Caco-2 (cell line): ENCODE data around the gene NTN1. TPM values are rescaled to one million over a fixed set of nuclear protein-coding genes. Genes with fewer than 3 reads are reported as not detected.

Experiments
- BruUV-seq: library from RNA; stranded (reverse); fragments of 400-500 nt; replicated peaks from 2 replicates; lab custom pipeline; 2021; lab: Mats Ljungman, UMichigan
- CTCF ChIA-PET: fragments of 300-600 bp; sonication (Branson Sonifier 250); formaldehyde crosslinking; loops from one replicate; lab custom pipeline; 2022; ENCODE audit warnings: antibody characterized with exemption; lab: Charles Lee
- POLR2A ChIA-PET: fragments of 300-600 bp; sonication (Branson Sonifier 250); formaldehyde crosslinking; loops from one replicate; lab custom pipeline; 2022; ENCODE audit warnings: antibody characterized with exemption; lab: Charles Lee
- DNase-seq, 2 experiments: peaks; one replicate each; pipeline versions ENCODE4 v3.0.0 to v3.0.0-alpha.2; 2020 to 2022
- H3K27me3 ChIP-seq: replicated peaks from 2 replicates; pipeline ENCODE4 v1.6.0; 2011; ENCODE audit warnings: low read length; ENCODE audit not compliant: control insufficient read depth, insufficient read depth
- H3K36me3 ChIP-seq: 2 replicates; pipeline ENCODE4 v1.5.1; 2011; ENCODE audit warnings: low read length; ENCODE audit not compliant: control insufficient read depth, insufficient read depth
- H3K4me1 ChIP-seq: fragments of 250-450 bp; sonication (Bioruptor Pico); 2 replicates; pipeline ENCODE4 v1.5.1; 2020; ENCODE audit warnings: mild to moderate bottlenecking
- H3K4me3 ChIP-seq: 2 replicates; pipeline ENCODE4 v1.5.1; 2011; ENCODE audit warnings: low read depth, mild to moderate bottlenecking, control low read depth, low read length
- H3K9me3 ChIP-seq: fragments of 250-450 bp; sonication (Bioruptor Pico); 2 replicates; pipeline ENCODE4 v1.5.1; 2020; ENCODE audit warnings: mild to moderate bottlenecking, moderate library complexity
- H3K27ac Mint-ChIP-seq: one replicate; pipeline ENCODE4 v1.8.0; 2022; ENCODE audit warnings: mixed read lengths; ENCODE audit not compliant: unreplicated experiment
- H3K27me3 Mint-ChIP-seq: one replicate; pipeline ENCODE4 v1.8.0; 2022; ENCODE audit warnings: mixed read lengths; ENCODE audit not compliant: insufficient read depth, unreplicated experiment
- H3K36me3 Mint-ChIP-seq: one replicate; pipeline ENCODE4 v1.8.0; 2022; ENCODE audit warnings: mild to moderate bottlenecking, mixed read lengths; ENCODE audit not compliant: insufficient read depth, unreplicated experiment
- H3K4me1 Mint-ChIP-seq: one replicate; pipeline ENCODE4 v1.8.0; 2022; ENCODE audit warnings: low read depth, mixed read lengths; ENCODE audit not compliant: unreplicated experiment
- H3K4me3 Mint-ChIP-seq: one replicate; pipeline ENCODE4 v1.8.0; 2022; ENCODE audit warnings: mild to moderate bottlenecking, moderate library complexity, mixed read lengths; ENCODE audit not compliant: unreplicated experiment
- H3K9me3 Mint-ChIP-seq: one replicate; pipeline ENCODE4 v1.8.0; 2022; ENCODE audit warnings: mixed read lengths; ENCODE audit not compliant: unreplicated experiment
- intact Hi-C: fragments of 100-400 bp; cut with micrococcal nuclease; formaldehyde crosslinking; loops from one replicate; pipeline ENCODE4 v1.10.0; 2022; ENCODE audit not compliant: unreplicated experiment
- total RNA-seq: library from RNA; stranded (reverse); gene quantifications from 2 replicates; pipeline ENCODE4 v1.2.3, GENCODE V29; 2022
- TF ChIP-seq, protein P1 (sequence below), 2 experiments: fragments of 200-600 bp in 1 of 2; IDR thresholded peaks; 1 replicate in 1 of 2; 2 replicates in 1 of 2; pipeline versions ENCODE4 v1.5.1 to v1.8.0; 2011 to 2022; ENCODE audit warnings: antibody characterized with exemption in 1 of 2, control low read depth in 1 of 2, inconsistent platforms in 1 of 2, low read depth in 1 of 2, low read length in 1 of 2, mild to moderate bottlenecking in 1 of 2, moderate library complexity in 1 of 2; ENCODE audit not compliant: insufficient read depth in 1 of 2, severe bottlenecking in 1 of 2, unreplicated experiment in 1 of 2

The NTN1 gene
- total RNA-seq, 1 experiment from 2014 or later = 0.88 TPM

GRCh38 chr17:9004961-9005285 is 16.4 kb upstream of the NTN1 start:
- Mint-ChIP-seq H3K4me3 (no peak overlapping the region), H3K36me3 (no peaks in the 10 kb centered on the region), H3K27me3 (peaks cover 3% of the 10 kb centered on the region), H3K9me3 (peaks cover 11% of the 10 kb centered on the region), H3K27ac (no peak overlapping the region), H3K4me1 (no peaks in the 10 kb centered on the region)
- BruUV-seq = no TSS peak
- CTCF ChIA-PET = no interaction called here
- Histone ChIP-seq H3K4me1 (no peaks in the 10 kb centered on the region), H3K9me3 (no peaks in the 10 kb centered on the region), H3K36me3 (no peaks in the 10 kb centered on the region), H3K27me3 (no peaks in the 10 kb centered on the region), H3K4me3 (no peak overlapping the region)
- intact Hi-C loops = no loop called here
- POLR2A ChIA-PET = no interaction called here
- no peak for DNase-seq
- TF ChIP-seq, protein P1, sequence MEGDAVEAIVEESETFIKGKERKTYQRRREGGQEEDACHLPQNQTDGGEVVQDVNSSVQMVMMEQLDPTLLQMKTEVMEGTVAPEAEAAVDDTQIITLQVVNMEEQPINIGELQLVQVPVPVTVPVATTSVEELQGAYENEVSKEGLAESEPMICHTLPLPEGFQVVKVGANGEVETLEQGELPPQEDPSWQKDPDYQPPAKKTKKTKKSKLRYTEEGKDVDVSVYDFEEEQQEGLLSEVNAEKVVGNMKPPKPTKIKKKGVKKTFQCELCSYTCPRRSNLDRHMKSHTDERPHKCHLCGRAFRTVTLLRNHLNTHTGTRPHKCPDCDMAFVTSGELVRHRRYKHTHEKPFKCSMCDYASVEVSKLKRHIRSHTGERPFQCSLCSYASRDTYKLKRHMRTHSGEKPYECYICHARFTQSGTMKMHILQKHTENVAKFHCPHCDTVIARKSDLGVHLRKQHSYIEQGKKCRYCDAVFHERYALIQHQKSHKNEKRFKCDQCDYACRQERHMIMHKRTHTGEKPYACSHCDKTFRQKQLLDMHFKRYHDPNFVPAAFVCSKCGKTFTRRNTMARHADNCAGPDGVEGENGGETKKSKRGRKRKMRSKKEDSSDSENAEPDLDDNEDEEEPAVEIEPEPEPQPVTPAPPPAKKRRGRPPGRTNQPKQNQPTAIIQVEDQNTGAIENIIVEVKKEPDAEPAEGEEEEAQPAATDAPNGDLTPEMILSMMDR (IDR thresholded peaks at IDR 0.05; ENCODE audit: insufficient read depth in 1 of 2, low read depth in 1 of 2, low read length in 1 of 2, severe bottlenecking in 1 of 2, unreplicated experiment in 1 of 2) = no peak

GRCh38 chr17:9006175-9006767 is 15.0 kb upstream of the NTN1 start:
- Histone ChIP-seq H3K9me3 (no peaks in the 10 kb centered on the region), H3K36me3 (no peaks in the 10 kb centered on the region), H3K4me1 (no peaks in the 10 kb centered on the region), H3K27me3 (no peaks in the 10 kb centered on the region), H3K4me3 (no peak overlapping the region)
- no peaks in the 10 kb centered on the region for H3K4me1 Mint-ChIP-seq
- CTCF ChIA-PET = no interaction called here
- POLR2A ChIA-PET = no interaction called here
- no peak for DNase-seq
- no peaks in the 10 kb centered on the region for H3K36me3 Mint-ChIP-seq
- TF ChIP-seq, protein P1 (IDR thresholded peaks at IDR 0.05; ENCODE audit: insufficient read depth in 1 of 2, low read depth in 1 of 2, low read length in 1 of 2, severe bottlenecking in 1 of 2, unreplicated experiment in 1 of 2) = no peak
- BruUV-seq = no TSS peak
- intact Hi-C loops = no loop called here
- H3K4me3 Mint-ChIP-seq = no peak overlapping the region
- H3K27ac Mint-ChIP-seq = no peak overlapping the region
- peaks cover 3% of the 10 kb centered on the region for H3K27me3 Mint-ChIP-seq
- H3K9me3 Mint-ChIP-seq = peaks cover 11% of the 10 kb centered on the region

GRCh38 chr17:9007052-9007714 is 14.1 kb upstream of the NTN1 start:
- no peaks in the 10 kb centered on the region for H3K36me3 ChIP-seq
- intact Hi-C loops = no loop called here
- BruUV-seq = no TSS peak
- Mint-ChIP-seq H3K27me3 (peaks cover 3% of the 10 kb centered on the region), H3K36me3 (no peaks in the 10 kb centered on the region), H3K27ac (no peak overlapping the region), H3K4me1 (no peaks in the 10 kb centered on the region), H3K9me3 (peaks cover 11% of the 10 kb centered on the region), H3K4me3 (no peak overlapping the region)
- H3K4me1 ChIP-seq = no peaks in the 10 kb centered on the region
- H3K27me3 ChIP-seq = no peaks in the 10 kb centered on the region
- H3K4me3 ChIP-seq = no peak overlapping the region
- CTCF ChIA-PET = no interaction called here
- no peak for DNase-seq
- TF ChIP-seq, protein P1 (IDR thresholded peaks at IDR 0.05; ENCODE audit: insufficient read depth in 1 of 2, low read depth in 1 of 2, low read length in 1 of 2, severe bottlenecking in 1 of 2, unreplicated experiment in 1 of 2) = no peak
- no peaks in the 10 kb centered on the region for H3K9me3 ChIP-seq
- POLR2A ChIA-PET = no interaction called here
